H7 (cell line): ENCODE measurements around the gene AP3B1. TPM values are rescaled to one million over a fixed set of nuclear protein-coding genes. Genes with fewer than 3 reads are reported as not detected.

Experiments used
- DNase-seq: peaks from one replicate; pipeline ENCODE4 v3.0.0; 2012
- H3K27me3 ChIP-seq: 2 replicates; pipeline ENCODE4 v1.6.0; 2011; ENCODE audit warnings: mild to moderate bottlenecking, low read length; ENCODE audit not compliant: control insufficient read depth, insufficient read depth
- H3K36me3 ChIP-seq: replicated peaks from 2 replicates; pipeline ENCODE4 v1.5.1; 2011; ENCODE audit warnings: low read length; ENCODE audit not compliant: control insufficient read depth, insufficient read depth
- H3K4me3 ChIP-seq: 2 replicates; pipeline ENCODE4 v1.5.1; 2011; ENCODE audit warnings: low read depth, mild to moderate bottlenecking, control low read depth, low read length, moderate library complexity; ENCODE audit not compliant: insufficient read depth
- total RNA-seq: library from RNA; depleted of rRNA; stranded (reverse); fragments of >200 nt; shearing (Covaris generic); gene quantifications from 2 replicates; pipeline ENCODE4 v1.2.3, GENCODE V29; 2014

The AP3B1 gene
- total RNA-seq, 1 experiment from 2014 or later: 40.1 TPM

DNA sequence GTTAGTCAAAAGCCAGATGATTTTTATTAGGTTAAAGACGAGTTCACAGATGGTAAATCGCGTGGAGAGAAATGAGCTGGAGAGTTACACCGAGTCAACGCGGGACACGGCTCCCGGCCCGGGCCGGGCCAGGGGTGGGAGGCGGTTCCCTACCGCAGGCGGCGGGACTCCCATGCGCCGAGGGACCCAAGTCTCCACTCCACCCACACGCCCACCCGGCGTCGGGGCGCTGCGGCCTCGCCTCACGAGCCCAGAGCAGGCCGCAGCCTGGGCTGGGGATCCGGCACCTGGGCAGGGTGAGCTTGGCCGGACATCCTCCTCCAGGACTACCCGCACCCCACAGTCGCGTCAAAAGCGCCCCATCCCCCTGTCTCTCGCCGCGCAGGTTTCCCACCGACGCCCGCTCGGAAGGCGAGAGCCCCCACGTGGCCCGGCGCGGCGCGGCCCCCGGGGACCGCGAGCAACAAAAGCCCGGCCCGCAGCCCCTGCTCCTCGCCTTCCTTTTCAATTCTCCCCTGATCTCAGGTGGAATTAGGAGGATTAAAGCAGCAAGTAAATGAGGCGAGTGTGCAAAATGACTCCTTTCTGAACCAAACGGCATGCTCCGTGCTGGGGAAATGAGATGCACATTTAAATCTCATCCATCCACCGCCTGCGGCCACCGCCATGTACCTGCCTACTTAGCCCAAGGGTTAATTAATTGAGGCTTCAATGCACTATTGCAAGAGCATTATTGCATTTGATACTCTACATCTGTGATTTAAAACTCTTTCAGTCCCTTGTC lies 321.8 kb downstream of the AP3B1 start:
- peaks cover 52% of the 10 kb centered on the region for H3K27me3 ChIP-seq
- peak overlapping the region; percentile 34 for H3K4me3 ChIP-seq
- DNase-seq: peak; percentile 74
- no peaks in the 10 kb centered on the region for H3K36me3 ChIP-seq

- no peak overlapping the region for H3K4me3 ChIP-seq
- no peaks in the 10 kb centered on the region for H3K36me3 ChIP-seq
- no peak for DNase-seq
- peaks cover 52% of the 10 kb centered on the region for H3K27me3 ChIP-seq
Observed at GRCh38 chr5:77971776-77972468, 322.6 kb downstream of the AP3B1 start.

DNA sequence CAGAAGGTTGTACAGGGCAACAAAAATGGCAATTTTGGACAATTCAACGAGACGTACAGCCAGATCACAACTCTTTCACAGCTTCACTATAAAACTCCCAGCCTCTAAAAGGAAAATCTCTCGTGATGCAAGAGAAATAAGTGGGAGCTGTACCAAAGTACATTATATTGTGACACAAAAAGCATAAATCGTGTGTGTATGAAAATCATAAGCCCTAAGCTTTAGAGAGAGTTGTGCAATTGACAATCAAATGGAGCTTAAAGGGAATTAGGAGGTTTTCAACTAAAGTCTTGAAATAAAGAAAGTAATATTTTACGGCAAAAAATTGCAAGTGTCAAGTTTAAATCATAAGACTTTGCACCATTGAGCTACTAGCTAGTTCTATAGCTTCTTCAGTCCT lies 323.6 kb downstream of the AP3B1 start:
- no peak overlapping the region for H3K4me3 ChIP-seq
- H3K36me3 ChIP-seq: no peaks in the 10 kb centered on the region
- H3K27me3 ChIP-seq: peaks cover 48% of the 10 kb centered on the region
- no peak for DNase-seq

DNA sequence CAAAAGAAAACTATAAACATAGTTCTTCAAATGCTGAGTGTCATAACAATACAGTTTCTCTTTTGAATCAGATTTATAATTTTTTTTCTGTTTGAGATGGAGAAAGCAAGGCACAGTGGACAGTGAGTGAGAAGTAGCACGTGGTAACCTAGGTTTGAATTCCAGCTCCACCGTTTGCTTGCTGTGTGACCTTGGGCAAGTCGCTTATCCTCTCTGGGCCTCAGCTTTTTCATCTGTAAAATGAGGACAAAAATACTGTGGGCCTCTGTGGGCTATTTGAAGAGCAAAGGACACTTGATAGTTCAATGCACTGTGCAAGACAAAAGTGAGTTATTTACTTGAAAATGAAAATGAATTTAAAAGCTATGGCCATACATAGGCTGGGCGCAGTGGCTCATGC lies 330.7 kb downstream of the AP3B1 start:
- DNase-seq: no peak
- peaks cover 32% of the 10 kb centered on the region; the same call in 1 of the 2 replicates for H3K27me3 ChIP-seq
- no peak overlapping the region for H3K4me3 ChIP-seq
- no peaks in the 10 kb centered on the region for H3K36me3 ChIP-seq

DNA sequence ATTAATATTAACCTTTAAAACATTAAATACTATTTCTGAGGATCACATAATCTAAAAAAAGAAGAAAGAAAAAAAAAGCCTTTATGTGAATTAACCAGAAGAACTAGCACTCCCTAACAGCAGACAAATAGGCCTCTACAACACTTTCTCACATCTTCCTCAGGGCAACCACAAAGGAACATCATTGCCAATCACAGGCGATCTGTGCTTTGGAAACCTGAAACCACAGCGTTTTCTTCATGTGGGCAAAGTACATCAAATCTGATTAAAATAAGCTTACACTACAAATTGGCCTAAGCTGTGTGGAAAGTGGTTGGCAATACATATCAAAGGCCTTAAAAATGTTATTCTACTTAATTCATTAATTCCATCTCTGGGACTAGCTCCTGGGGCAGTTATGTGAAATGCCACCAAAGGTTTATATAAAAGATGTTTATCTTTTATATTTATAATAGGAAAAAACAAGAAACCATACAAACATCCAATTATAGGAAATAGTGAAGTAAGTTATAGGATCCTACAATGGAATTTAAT lies 333.6 kb downstream of the AP3B1 start:
- no peaks in the 10 kb centered on the region for H3K36me3 ChIP-seq
- DNase-seq: no peak
- H3K27me3 ChIP-seq: peaks cover 52% of the 10 kb centered on the region
- no peak overlapping the region for H3K4me3 ChIP-seq

- H3K27me3 ChIP-seq: peaks cover 56% of the 10 kb centered on the region
- H3K36me3 ChIP-seq: no peaks in the 10 kb centered on the region
- no peak overlapping the region for H3K4me3 ChIP-seq
- no peak for DNase-seq
Observed at GRCh38 chr5:77960305-77960704, 334.2 kb downstream of the AP3B1 start.

DNA sequence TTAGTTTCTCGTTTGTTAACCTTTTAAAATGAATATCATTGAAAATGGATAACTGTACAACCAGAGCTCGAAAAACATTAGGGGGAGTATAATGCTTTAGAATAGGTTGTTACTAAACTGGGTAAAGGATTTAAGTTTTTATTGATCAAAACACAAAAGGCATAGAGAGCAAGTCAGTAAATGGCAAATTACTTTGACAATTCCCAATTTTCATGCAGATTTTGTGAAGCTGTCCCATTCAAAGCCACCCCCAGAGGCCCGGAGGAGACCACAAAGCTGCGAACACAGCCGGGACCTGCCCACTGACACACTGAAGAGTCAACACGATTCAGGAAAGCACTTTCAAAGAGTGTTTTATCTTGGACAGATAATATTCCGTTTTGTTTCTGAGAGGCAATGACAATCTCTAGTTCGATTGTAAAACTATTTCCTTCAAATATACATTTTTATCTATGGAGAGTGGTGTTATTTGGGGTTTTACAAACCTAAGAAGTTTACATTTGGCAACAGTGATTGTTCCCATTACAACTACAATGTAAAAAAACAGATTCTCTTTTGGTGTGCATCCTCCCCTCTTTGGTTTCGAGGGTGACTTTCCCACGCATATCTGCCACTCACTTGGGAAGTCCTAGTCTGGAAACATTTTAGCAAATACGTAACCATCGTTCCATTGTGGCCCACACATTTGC lies 335.7 kb downstream of the AP3B1 start:
- Histone ChIP-seq H3K27me3 (peaks cover 54% of the 10 kb centered on the region), H3K4me3 (no peak overlapping the region)
- DNase-seq: peak; percentile 66

DNA sequence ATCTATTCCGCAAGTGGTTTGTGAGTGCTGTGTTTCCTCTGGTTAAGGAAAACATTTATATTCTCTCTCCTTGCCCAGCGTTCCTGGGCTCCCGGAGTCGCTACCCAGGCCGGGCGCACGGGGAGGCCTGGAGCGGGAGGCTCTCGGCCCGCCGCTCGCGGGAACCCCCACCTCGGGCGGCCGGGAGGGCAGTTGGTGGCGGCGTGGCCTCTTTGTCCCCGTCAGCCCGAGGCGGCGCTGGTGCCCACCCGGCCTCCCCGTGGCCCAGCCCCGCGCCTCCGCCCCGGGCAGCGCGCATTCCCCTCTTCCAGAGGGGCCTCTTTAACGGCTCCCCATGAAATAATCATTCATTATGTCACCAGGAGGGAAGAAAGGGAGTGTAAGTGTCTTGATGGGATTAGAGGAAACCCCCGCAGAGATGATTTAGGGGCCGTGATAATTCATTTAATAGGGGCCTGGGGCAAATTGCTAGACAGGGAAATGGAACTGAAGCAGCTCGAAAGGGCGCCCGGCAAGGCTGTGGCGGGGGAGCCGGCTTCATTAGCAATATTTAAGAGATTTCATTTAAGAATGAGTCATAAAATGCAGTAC lies 336.5 kb downstream of the AP3B1 start:
- Histone ChIP-seq H3K4me3 (peak overlapping the region; percentile 17), H3K36me3 (no peaks in the 10 kb centered on the region), H3K27me3 (peaks cover 52% of the 10 kb centered on the region)
- peak; percentile 84 for DNase-seq

More for the DNA sequence above, 335.7 kb downstream of the AP3B1 start:
- H3K36me3 ChIP-seq: no peaks in the 10 kb centered on the region

GRCh38 chr5:77957516-77957915 lies 337.0 kb downstream of the AP3B1 start:
- no peaks in the 10 kb centered on the region for H3K36me3 ChIP-seq
- DNase-seq: peak; percentile 68
- peaks cover 47% of the 10 kb centered on the region for H3K27me3 ChIP-seq
- peak overlapping the region; percentile 17; the same call in 1 of the 2 replicates for H3K4me3 ChIP-seq

DNA sequence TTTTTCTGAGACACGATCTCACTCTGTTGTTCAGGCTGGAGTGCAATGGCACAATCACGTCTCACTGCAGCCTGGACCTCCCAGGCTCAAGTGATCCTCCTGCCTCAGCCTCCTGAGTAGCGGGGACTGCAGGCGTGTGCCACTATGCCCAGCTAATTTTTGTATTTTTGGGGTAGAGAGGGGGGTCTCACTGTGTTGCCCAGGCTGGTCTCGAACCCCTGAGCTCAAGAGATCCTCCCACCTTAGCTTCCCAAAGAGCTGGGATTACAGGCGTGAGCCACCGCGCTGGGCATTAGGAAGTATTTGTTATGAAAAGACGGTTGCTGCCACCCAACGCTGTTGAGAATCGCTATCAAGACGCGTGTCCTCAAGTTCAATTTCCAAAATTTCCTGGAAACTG lies 337.4 kb downstream of the AP3B1 start:
- DNase-seq: no peak

GRCh38 chr5:77955577-77955976 lies 338.9 kb downstream of the AP3B1 start:
- Histone ChIP-seq H3K27me3 (peaks cover 44% of the 10 kb centered on the region), H3K36me3 (no peaks in the 10 kb centered on the region), H3K4me3 (no peak overlapping the region)
- DNase-seq: no peak

More for the DNA sequence above, 337.4 kb downstream of the AP3B1 start:
- peaks cover 45% of the 10 kb centered on the region for H3K27me3 ChIP-seq
- no peaks in the 10 kb centered on the region for H3K36me3 ChIP-seq
- peak overlapping the region; percentile 17; the same call in 1 of the 2 replicates for H3K4me3 ChIP-seq

DNA sequence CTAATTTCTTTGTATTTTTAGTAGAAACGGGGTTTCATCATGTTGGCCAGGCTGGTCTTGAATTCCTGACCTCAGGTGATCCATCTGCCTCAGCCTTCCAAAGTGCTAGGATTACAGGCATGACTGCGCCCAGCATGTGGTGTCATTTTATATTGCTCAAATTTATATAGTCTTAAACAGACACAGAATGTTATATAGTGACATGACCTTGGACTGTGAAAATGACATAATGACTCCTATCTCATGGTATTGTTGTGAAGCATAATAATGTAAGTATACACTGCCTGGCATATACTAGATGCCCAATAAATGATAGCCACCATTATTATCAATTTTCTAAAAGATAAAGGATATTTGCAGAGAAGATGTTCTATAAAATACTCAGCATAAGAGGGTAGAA lies 341.1 kb downstream of the AP3B1 start:
- Histone ChIP-seq H3K27me3 (peaks cover 25% of the 10 kb centered on the region), H3K36me3 (no peaks in the 10 kb centered on the region), H3K4me3 (no peak overlapping the region)
- no peak for DNase-seq

DNA sequence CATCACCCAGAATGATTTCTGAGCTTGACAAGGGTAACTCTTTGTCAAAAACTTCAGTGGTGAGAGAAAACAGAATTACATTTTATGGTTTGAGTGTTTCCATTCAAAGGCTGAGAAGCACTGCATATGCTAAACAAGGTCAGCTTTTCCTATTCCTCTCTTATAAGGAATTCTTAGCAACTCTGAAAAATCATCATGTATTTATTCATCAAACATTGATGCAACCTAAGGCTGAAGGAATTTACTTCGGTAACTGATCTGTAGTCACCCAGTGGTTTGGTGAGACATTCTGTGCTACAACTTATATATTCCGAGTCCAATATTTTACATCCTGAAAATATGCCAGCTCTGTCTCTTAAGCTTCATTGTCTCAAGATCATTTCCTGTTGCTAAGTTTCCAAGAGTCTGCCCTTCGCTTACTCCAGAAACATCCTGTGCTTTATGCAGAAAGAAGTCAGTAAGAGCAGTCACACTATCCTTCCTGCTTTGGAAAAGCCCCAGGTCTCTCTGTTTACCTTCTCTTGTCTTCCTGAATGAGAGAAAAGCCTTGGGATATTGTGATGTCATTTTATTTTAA lies 341.8 kb downstream of the AP3B1 start:
- DNase-seq: no peak
- H3K4me3 ChIP-seq: no peak overlapping the region
- H3K36me3 ChIP-seq: no peaks in the 10 kb centered on the region
- H3K27me3 ChIP-seq: peaks cover 23% of the 10 kb centered on the region
